Ascending aorta (tissue), 2 donors: ENCODE measurements around the gene LEO1. TPM values are rescaled to one million over a fixed set of nuclear protein-coding genes. Genes with fewer than 3 reads are reported as not detected.

ENCODE experiments used
- DNase-seq, 2 donors: peaks; one replicate each; pipeline ENCODE4 v3.0.0-alpha.2; 2019; ENCODE audit warnings: low spot score in 2 of 2
- H3K27ac ChIP-seq, 2 donors: fragments of 200-600 bp; sonication (generic); one replicate each; pipeline ENCODE4 v1.5.1; 2016 to 2017; ENCODE audit warnings: mild to moderate bottlenecking in 1 of 2
- H3K27me3 ChIP-seq: fragments of 200-600 bp; sonication (generic); one replicate; pipeline ENCODE4 v1.5.1; 2017
- H3K36me3 ChIP-seq, 2 donors: fragments of 200-600 bp; sonication (generic); one replicate each; pipeline ENCODE4 v1.5.1; 2016
- H3K4me1 ChIP-seq, 2 donors: fragments of 200-600 bp; sonication (generic); one replicate each; pipeline ENCODE4 v1.5.1; 2016 to 2017; ENCODE audit warnings: mild to moderate bottlenecking in 1 of 2
- H3K4me3 ChIP-seq, 2 donors: fragments of 200-600 bp; sonication (generic); one replicate each; pipeline ENCODE4 v1.5.1; 2016 to 2017; ENCODE audit warnings: mild to moderate bottlenecking in 1 of 2
- H3K9me3 ChIP-seq, 2 donors: fragments of 200-600 bp; sonication (generic); one replicate each; pipeline ENCODE4 v1.5.1; 2016
- CTCF ChIP-seq, 3 experiments: fragments of 200-600 bp in 2 of 3; fragments of 450-650 bp in 1 of 3; sonication (generic) in 2 of 3; IDR thresholded peaks; one replicate each; pipeline ENCODE4 v1.5.1; 2016 to 2019; ENCODE audit warnings: antibody characterized with exemption in 3 of 3, mild to moderate bottlenecking in 1 of 3, moderate library complexity in 1 of 3
- intact Hi-C: fragments of 100-400 bp; cut with DNase I; formaldehyde crosslinking; loops from one replicate; pipeline ENCODE4 v1.15.1; 2023
- total RNA-seq: library from RNA; depleted of rRNA; stranded (reverse); fragments of >200 nt; gene quantifications from one replicate; pipeline ENCODE4 v1.1.0, GENCODE V29; 2016

The LEO1 gene
- total RNA-seq, 1 donor from 2014 or later, result 1.8 TPM

- TF ChIP-seq CTCF (IDR thresholded peaks at IDR 0.05), result no peak
- Histone ChIP-seq H3K9me3 (no peaks in the 10 kb centered on the region), H3K27me3 (no peaks in the 10 kb centered on the region), H3K27ac (no peak overlapping the region), H3K4me1 (peaks cover 0 to 2% of the 10 kb centered on the region in 2 donors), H3K4me3 (no peak overlapping the region), H3K36me3 (peaks cover 0 to 18% of the 10 kb centered on the region in 2 donors)
- DNase-seq, result no peak
- intact Hi-C loops, result no loop called here
Measured at GRCh38 chr15:51889486-51889885, 82.1 kb downstream of the LEO1 start.

GRCh38 chr15:51888593-51889195 is 82.9 kb downstream of the LEO1 start:
- Histone ChIP-seq H3K27ac (no peak overlapping the region), H3K36me3 (peaks cover 0 to 12% of the 10 kb centered on the region in 2 donors), H3K27me3 (no peaks in the 10 kb centered on the region), H3K4me3 (no peak overlapping the region), H3K9me3 (no peaks in the 10 kb centered on the region), H3K4me1 (peaks cover 0 to 3% of the 10 kb centered on the region in 2 donors)
- intact Hi-C loops, result no loop called here
- TF ChIP-seq CTCF (IDR thresholded peaks at IDR 0.05), result peak; percentile 22 to 75 (median 41)
- no peak for DNase-seq

Other genes with a start within 250 kb of the LEO1 start
- gene LYSMD2, start 234.1 kb downstream of the LEO1 start, total RNA-seq, result 45.3 TPM
- 7.0 TPM for gene TMOD2, start 220.2 kb downstream of the LEO1 start, total RNA-seq
- 28.0 TPM for gene TMOD3, start 142.1 kb downstream of the LEO1 start, total RNA-seq
- gene MAPK6, start 47.4 kb upstream of the LEO1 start, total RNA-seq, result 32.1 TPM
- not detected for gene BCL2L10, start 141.0 kb upstream of the LEO1 start, total RNA-seq
- 8.8 TPM for gene GNB5, start 219.6 kb upstream of the LEO1 start, total RNA-seq